GM12874 (cell line): ENCODE data around the gene GALC.

Experiments
- TF ChIP-seq, protein P1 (sequence below): IDR thresholded peaks from 2 replicates; pipeline ENCODE4 v1.5.1; 2011; ENCODE audit warnings: low read depth, mild to moderate bottlenecking, control low read depth, low read length, moderate library complexity; ENCODE audit not compliant: insufficient read depth

GALC gene

DNA sequence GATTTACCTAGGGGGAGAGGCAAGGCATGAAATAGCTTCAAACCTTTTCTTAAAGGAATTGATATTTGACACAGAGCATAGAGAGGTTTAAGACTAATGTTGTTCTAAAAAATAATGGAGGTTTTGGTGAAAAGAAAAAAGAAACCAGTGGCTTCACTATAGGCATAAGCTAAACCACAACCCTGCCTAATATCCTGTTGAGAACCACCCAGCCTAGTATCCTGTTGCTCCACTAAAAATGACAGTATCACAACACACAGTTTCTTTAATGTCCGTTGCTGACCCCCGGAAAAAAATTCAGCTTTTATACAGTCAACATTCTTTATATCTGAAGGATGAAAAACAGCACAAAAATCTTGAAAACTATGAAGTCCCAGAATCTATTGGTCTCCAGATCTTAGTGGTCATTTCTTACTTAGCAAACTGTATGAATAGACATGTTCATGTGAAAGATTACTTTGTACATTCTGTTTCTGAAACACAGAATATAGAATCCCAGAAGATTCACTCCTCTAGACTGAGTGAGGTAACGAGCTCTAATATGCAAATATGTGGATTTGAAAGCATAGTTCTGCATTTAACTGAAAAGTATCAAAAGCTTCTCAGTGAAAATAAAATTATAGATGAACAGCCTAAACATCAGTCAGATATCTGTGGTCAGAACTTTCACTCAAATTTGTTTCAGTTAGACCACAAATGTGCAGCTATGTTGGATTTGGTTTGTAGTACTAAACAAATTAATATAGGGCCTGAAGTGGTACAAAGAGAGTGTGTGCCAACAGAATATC lies 40.5 kb downstream of the GALC start:
- TF ChIP-seq, protein P1, sequence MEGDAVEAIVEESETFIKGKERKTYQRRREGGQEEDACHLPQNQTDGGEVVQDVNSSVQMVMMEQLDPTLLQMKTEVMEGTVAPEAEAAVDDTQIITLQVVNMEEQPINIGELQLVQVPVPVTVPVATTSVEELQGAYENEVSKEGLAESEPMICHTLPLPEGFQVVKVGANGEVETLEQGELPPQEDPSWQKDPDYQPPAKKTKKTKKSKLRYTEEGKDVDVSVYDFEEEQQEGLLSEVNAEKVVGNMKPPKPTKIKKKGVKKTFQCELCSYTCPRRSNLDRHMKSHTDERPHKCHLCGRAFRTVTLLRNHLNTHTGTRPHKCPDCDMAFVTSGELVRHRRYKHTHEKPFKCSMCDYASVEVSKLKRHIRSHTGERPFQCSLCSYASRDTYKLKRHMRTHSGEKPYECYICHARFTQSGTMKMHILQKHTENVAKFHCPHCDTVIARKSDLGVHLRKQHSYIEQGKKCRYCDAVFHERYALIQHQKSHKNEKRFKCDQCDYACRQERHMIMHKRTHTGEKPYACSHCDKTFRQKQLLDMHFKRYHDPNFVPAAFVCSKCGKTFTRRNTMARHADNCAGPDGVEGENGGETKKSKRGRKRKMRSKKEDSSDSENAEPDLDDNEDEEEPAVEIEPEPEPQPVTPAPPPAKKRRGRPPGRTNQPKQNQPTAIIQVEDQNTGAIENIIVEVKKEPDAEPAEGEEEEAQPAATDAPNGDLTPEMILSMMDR: no peak

- TF ChIP-seq, protein P1: peak; percentile 29; the same call in 1 of the 2 replicates
Observed at GRCh38 chr14:87944987-87945604, 47.9 kb downstream of the GALC start.

GRCh38 chr14:87940894-87941293 lies 52.1 kb downstream of the GALC start:
- TF ChIP-seq, protein P1: no peak

DNA sequence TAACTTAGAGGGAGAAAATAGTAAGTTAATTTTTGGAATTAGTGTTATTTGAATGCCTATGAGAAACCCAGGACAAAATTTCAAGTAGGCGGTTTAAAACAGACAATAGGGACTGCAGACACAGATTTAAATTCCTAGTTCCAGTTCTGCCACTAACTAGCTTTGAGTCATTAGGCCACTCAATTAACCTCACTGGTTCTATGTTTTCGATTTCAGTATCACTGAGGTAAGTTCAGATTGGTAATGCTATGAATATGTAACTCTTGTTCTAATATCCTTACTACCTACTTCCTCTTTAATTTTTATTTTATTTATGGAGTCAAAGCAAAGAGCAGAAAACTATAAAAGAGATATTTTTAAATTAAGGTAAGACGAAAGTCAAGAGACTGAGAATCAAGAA lies 52.6 kb downstream of the GALC start:
- TF ChIP-seq, protein P1: no peak

DNA sequence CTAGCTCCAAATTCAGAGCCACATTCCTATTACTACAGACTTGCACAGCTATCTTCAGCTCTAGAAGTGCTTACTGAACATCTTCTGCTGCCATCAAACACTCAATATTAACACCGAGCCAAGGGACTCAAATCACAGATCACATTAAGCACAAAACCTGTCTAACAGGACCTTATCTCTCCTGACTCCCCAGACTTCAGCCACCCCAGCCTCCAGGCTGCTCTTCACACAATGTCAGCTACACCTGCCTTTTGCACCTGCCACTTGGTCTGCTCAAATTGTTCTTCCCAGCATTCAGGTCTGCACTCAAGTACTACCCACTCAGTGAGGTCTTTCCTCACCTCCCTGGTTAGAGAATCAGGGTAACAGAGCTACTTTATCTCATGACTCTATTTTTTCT lies 57.1 kb downstream of the GALC start:
- TF ChIP-seq, protein P1: no peak

DNA sequence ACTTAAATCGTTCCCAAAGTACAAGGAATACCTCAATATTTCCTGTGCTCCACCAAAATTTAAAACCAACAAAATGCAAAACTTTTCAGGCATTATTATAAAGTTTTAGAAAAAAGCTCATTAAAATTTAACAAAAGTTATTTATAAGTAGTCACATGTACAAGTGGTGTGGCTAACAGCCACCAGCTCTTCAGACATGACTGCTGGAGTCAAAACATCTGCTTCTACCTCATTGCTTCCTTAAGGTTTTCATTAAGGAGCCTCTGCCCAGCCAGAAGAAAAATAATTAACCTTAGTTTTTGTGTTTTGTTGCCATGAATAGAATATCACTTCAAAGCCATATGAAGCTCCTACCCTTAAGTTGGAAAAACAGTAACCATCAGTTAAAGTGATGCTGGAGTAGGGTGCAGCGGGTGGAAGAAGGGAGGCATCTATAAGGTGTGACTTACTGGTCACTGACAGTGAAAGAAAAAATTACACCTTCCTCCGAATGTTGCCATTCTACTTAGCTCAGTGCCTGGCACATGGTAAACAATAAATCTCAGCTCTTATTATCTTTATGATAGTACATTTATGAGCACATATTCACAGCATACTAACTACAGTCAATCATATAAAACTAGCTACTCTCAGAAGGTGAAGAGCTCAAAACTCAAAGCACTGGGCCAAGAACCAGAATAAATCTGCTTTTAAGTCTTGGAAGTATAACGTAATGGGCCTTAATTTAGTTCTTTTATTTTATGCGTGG lies 57.7 kb downstream of the GALC start:
- TF ChIP-seq, protein P1: no peak

DNA sequence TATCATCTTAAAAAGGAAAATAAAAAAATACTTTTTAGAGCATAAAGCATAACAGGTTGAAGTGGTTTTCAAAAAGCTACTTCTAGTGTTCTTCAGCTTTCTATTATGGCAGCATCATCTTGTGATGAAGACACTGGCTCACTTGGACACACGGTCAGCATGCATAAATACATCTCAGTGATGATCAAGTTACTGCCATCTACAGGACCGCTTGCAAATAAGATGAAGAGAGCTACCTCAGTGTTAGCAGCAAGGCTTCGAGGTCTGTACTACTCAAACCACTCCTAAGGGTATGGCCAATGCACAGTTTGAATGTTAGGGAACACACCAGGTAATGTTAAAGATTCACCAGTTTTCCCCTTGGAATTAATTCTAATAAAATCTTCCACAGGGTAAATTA lies 58.8 kb downstream of the GALC start:
- TF ChIP-seq, protein P1: no peak
